Measurements from ENCODE around the gene COMP. TPM values are rescaled to one million over a fixed set of nuclear protein-coding genes. Genes with fewer than 3 reads are reported as not detected.

The COMP gene
- total RNA-seq, 2 donors from 2014 or later = not detected

Other genes with a start within 250 kb of the COMP start
- 100 to 1,000 TPM; 222 to 320 TPM for gene FKBP8, start 247.7 kb downstream of the COMP start, total RNA-seq
- 100 to 1,000 TPM; 116 to 118 TPM for gene KXD1, start 233.4 kb downstream of the COMP start, total RNA-seq
- gene UBA52, start 219.4 kb downstream of the COMP start, total RNA-seq = 1,000 to 10,000 TPM; 1,569 to 1,681 TPM
- gene REX1BD, start 202.5 kb downstream of the COMP start, total RNA-seq = 10 to 100 TPM; 36.3 to 46.6 TPM
- not detected for gene CRLF1, start 184.5 kb downstream of the COMP start, total RNA-seq
- under 1 TPM in 1 of 2 donors, not detected in 1; 0.48 TPM for gene TMEM59L, start 178.4 kb downstream of the COMP start, total RNA-seq
- gene KLHL26, start 154.3 kb downstream of the COMP start, total RNA-seq = 10 to 100 TPM; 10.6 to 11.4 TPM
- gene CRTC1, start 107.6 kb downstream of the COMP start, total RNA-seq = 10 to 100 TPM in 1 of 2 donors, 1 to 10 TPM in 1; 7.8 to 13.6 TPM
- gene UPF1, start 40.7 kb upstream of the COMP start, total RNA-seq = 10 to 100 TPM; 64.9 to 90.1 TPM
- gene CERS1, start 104.9 kb upstream of the COMP start, total RNA-seq = not detected
- gene COPE, start 128.1 kb upstream of the COMP start, total RNA-seq = 100 to 1,000 TPM; 166 to 171 TPM
- gene DDX49, start 128.4 kb upstream of the COMP start, total RNA-seq = 10 to 100 TPM; 33.7 to 54.4 TPM
- gene HOMER3, start 149.9 kb upstream of the COMP start, total RNA-seq = 1 to 10 TPM in 1 of 2 donors, under 1 TPM in 1; 0.63 to 1.7 TPM
- 100 to 1,000 TPM; 120 to 128 TPM for gene SUGP2, start 242.2 kb upstream of the COMP start, total RNA-seq
- gene ARMC6, start 242.3 kb upstream of the COMP start, total RNA-seq = 10 to 100 TPM; 19.6 to 44.4 TPM